Stimulated activated CD8-positive, alpha-beta memory T cell treated with anti-CD3 and anti-CD28 coated beads, Interleukin-15, amount 100 ng/mL, for 48 hours (primary cell): ENCODE data around the gene PLXNB1.
"Not testable (repeated sequence)": the region's sequence is repeated elsewhere in the genome, so short reads cannot be mapped to it uniquely, and the experiment has no call there.

Source experiments
- DNase-seq, 2 donors: peaks; one replicate each; pipeline ENCODE4 v3.0.0-alpha.2; 2020; ENCODE audit warnings: low read depth in 2 of 2

The PLXNB1 gene

GRCh38 chr3:48406443-48407431, 23.1 kb downstream of the PLXNB1 start:
- DNase-seq, result no peak

- no peak for DNase-seq
These were observed 23.9 kb downstream of the PLXNB1 start for GRCh38 chr3:48405971-48406370.

DNA sequence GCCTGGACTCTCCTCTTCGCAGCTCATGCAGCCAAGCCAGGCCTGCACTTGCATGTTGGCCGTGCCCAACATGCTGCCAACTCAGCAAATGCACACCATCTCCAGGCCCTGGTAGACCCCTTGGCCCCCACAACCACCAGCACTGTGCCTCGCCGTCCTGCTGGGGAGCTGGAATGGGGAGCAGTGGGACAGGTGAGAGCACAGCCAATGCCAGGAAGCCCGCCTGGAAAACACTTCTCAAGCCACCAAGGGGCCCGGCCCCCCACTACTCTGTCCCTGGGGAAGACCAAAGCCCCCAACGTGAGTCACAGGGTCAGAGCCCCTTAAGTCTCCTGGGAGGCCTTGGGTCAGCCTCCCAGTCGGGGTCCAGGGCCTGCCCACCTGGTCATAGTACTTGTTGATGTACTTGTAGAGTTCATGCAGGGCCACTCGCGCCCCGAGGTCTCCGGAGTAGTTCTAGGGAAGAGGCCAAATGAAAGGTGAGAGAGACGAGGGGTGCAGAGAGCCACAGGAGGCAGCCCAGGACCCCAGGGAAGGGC, 24.5 kb downstream of the PLXNB1 start:
- DNase-seq, result no peak

GRCh38 chr3:48404440-48405342, 25.2 kb downstream of the PLXNB1 start:
- DNase-seq, result no peak

DNA sequence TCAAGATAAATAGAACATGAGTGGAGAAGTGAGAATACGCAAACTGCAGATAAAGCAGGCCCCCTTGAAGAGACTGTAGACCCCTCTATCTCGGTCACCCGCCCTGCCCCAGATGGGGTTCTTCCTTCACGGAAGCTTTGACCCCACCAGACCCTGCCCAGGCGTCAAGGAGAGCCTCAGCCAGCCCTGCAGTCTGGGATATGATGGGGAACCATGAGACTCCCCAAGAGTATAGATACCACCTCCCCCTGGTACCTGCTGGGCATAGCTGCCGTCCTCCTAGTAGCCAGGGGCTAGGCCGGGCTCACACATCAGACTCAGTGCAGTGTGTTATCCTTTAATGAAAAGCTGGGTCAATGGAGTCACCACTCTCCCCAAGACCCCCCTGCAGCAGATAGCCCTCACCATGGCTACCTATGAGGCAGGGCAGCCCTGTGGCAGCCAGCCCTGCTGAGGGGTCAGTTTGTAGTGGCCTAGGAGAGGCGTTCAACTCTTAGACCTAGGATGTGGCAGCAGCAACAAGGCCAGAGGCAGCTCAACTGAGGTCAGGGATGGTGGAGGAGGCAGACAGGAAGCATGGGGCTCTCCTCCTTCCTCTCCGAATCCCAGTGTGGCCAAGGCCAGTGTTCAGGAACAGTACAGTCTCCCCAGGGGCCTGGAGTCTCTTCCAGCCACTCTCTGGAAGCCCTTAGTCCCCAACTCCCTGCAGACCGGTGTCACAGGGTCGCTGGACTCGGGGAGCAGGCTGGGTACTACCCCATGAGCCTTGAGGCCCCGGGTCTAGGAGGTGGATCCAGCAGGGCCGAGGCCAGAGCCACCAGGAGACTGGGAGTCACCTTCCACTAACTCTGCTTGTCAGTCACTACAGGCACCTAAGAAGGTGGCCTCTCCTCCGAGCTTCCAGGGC, 26.1 kb downstream of the PLXNB1 start:
- DNase-seq, result no peak

DNA sequence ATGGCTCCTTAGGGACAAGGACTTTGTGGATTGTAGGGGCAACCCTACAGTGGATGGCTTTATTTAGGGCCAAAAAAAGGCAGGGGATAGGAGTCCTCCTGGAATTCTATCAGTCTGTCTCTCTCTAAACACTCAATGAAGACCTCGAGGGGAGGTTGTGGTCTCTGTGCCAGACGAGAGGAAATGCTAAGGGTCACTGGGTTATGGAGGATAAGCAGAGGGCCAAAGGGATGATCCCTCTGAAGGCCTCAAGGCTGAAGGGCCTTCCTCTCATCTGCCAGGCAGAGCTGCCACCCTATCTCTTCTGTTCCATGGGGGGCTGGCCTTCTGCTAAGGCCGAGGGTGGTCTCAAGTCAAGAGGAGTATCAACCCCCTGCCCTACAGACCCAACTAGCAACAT, 27.0 kb downstream of the PLXNB1 start:
- no peak for DNase-seq

DNA sequence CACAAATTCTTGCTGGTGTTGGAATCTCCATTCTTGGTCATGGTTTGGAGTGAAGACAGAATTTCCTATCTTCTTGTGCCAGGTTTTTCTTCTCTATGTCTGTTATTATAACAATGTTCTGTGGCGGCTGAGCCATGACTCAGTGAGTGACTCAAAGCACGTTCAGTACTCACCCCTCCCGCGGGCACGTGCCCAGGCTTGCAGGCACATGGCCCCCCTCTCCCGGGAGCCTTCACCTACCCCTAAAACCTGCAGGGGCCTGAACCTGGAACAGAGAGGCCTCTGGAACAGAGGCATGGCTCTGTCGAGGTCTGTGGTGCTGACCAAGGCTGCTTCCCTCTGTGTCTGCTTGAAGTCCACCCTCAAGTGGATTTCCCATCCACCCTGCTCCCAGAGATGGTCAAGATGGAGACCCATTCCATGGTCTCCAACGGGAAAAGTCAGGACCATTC, 27.6 kb downstream of the PLXNB1 start:
- no peak for DNase-seq

DNA sequence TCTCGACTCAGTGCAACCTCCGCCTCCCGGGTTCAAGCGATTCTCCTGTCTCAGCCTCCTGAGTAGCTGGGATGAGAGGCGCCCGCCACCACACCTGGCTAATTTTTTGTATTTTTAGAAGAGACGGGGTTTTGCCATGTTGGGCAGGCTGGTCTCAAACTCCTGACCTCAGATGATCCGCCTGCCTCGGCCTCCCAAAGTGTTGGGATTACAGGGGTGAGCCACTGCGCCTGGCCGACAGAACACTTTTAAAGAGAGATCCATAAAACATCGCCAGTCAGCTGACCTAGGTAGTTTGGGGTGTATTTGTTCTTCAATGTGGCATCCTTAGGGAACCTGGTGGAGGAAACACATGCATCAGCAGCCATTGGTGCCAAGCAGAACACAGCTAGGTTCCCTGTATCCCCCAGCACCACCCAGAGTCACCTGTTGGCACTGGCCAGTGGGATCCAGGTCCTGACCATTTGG, 28.4 kb downstream of the PLXNB1 start:
- not testable (repeated sequence) for DNase-seq

DNA sequence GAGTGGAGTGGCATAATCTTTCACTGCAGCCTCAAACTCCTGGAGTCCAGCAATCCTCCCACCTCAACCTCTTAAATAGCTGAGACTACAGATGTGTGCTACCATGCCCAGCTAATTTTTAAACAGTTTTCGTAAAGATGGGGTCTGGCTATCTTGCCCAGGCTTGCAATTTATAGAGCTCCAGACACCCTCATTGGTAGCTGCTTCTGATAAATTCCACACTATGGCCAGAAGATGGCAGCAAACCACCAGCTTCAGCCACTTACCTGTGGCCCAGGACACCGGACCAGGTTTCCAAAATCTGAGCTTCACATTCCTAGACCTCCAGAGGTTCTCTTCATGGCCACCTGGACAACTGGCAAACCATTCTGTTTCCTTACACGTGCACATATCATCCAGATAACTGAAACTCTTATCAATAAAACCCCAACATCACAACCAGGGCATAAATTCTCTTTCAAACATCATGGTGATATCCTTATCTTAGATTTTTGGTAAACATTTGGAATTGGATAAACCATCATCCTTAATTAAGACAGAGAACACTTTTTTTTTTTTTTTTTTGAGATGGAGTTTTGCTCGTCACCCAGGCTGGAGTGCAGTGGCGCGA, 29.0 kb downstream of the PLXNB1 start:
- peak; percentile 24 to 26 for DNase-seq

DNA sequence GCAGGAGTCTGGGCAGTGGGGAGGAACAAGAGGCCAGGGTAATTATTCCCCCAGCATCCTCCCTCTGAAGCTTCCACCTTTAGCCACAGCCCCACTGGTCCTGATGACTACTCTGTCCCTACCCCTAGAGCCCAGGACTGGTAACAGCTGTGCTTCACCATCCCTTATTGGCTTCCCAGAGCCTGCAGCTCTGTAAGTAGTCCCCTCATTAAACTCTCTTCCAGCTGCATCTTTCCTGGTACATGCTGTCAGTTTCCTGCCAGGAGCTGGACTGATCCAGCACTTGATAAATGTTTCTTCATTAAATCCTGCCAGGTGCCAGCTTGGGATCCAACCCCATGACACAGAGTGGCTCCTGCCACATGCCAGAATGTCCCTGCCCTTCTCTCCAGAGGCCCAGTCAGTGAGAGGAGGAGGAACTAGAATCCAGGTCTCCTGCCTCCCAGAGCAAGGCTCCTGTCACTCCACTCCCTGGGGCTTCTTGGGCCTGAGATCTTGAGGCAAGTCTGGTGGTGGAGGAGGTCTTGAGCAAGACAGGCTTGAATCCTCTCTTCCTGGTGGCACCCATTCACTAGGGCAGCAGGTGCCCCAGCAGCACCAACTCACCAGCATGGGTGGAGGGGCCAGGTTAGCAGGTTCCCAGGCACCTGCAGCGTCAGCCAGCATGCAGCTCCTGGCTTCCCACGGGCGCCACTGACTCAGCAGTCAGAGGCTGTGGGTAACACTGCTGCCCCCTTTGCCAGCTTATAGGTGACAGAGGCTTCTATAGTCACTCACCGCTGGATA, 30.3 kb downstream of the PLXNB1 start:
- no peak for DNase-seq

GRCh38 chr3:48398701-48399386, 31.0 kb downstream of the PLXNB1 start:
- no peak for DNase-seq

GRCh38 chr3:48397767-48398681, 31.9 kb downstream of the PLXNB1 start:
- no peak for DNase-seq

GRCh38 chr3:48395714-48396113, 34.2 kb downstream of the PLXNB1 start:
- DNase-seq, result no peak

DNA sequence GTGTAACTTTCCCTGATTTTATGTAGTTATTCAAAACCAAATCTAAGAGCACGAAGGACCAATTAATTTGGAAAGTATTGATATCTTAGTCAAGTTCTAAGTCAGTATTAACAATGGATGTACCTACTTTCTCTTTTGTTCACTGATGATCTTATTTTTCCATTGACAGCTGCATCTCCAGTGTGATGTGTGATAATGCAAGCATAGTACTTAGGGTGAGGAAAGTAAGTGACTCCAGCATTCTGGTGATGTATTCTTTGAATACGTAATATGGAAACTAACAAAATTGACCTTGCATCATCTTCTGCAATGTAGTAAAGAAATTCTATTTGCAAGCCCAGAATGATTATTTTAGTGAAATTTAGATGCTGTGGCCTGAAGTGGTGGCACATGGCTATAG, 35.5 kb downstream of the PLXNB1 start:
- no peak for DNase-seq

GRCh38 chr3:48388966-48389365, 40.9 kb downstream of the PLXNB1 start:
- no peak for DNase-seq

DNA sequence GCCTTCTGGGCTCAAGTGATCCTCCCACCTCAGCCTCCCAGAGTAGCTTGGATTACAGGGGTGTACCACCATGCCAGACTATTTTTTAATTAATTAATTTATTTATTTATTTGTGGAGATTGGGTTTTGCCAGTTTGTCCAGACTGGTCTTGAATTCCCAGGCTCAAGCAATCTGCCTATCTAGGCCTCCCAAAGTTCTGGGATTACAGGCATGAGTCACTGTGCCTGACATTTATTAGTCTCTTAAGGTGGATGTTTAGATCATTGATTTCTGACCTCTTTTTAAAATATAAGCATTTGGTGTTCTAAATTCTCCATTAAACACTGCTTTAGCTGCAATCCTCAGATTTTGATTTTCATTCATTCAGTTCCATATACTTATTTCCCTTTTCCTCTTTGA, 42.3 kb downstream of the PLXNB1 start:
- no peak for DNase-seq

DNA sequence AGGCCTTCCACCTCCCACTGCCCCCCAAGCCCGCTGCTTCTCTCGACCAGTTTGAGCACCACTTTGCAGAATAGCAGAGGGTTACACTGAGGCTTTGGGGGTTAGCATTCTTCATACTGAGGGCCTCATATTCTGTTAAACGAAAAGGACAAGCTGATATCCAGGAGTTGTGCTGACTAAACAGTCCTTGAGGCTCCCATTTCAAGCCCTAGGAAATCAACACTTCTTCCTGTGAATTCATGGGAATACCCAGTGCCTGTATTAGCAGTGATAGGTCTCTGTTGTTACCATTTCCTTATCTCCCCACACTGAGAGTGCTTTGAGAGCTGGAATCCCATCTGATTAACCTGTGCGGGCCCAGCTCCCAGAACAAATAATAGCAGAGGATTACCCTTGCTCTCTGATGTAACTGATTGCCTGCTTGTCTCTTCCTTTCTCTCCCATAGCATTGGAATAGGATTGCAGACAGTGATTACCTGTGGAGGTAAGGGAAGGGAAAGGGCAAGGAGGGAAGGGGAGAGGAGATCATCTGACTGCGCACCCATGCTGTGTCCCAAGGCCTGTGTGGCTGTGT, 56.9 kb downstream of the PLXNB1 start:
- DNase-seq, result no peak

DNA sequence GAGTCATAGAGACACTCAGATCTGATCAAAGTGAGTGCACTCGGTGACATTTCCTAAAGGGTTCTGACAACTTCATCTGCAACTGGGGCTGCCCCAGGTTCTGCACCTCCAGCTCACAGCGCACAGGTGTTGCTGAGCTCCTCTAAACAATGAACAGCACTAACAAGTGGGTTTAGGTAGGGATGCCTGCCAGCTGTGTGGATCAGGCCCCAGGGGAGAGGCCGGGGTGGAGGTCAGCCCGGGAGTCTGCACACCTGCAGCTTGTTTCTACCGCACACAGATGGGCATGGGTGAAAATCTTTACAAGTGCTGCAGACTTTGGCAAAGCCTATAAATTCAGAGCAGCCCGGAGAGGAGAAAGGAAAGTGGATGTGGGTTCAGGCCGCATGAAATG, 57.5 kb downstream of the PLXNB1 start:
- no peak for DNase-seq
